GM23338 (cell line): ENCODE measurements around the gene PLIN5. TPM values are rescaled to one million over a fixed set of nuclear protein-coding genes. Genes with fewer than 3 reads are reported as not detected.

Experiments
- ATAC-seq: fragments of 200-7000 bp; cut with Tn5 transposase; 3 replicates; pipeline ENCODE4 v1.9.1; 2020
- DNase-seq: peaks from one replicate; pipeline ENCODE4 v3.0.0-alpha.2; 2015; ENCODE audit warnings: low spot score
- H2AFZ ChIP-seq: fragments of 200-600 bp; sonication (generic); 2 replicates; pipeline ENCODE4 v1.8.0; 2016; ENCODE audit warnings: antibody characterized with exemption, mild to moderate bottlenecking, moderate library complexity
- H3F3A ChIP-seq: fragments of 200-600 bp; sonication (generic); replicated peaks from 2 replicates; pipeline ENCODE4 v1.8.0; 2017; ENCODE audit warnings: antibody characterized with exemption, mixed run types, low read depth
- H3K27ac ChIP-seq: fragments of 200-600 bp; sonication (generic); 2 replicates; pipeline ENCODE4 v1.6.1; 2016; ENCODE audit warnings: low read depth
- H3K27me3 ChIP-seq: fragments of 200-600 bp; sonication (generic); 2 replicates; pipeline ENCODE4 v1.8.0; 2016; ENCODE audit warnings: mild to moderate bottlenecking, mixed run types, moderate library complexity; ENCODE audit not compliant: insufficient read depth
- H3K36me3 ChIP-seq: fragments of 200-600 bp; sonication (generic); 2 replicates; pipeline ENCODE4 v1.8.0; 2016; ENCODE audit warnings: mild to moderate bottlenecking; ENCODE audit not compliant: insufficient read depth
- H3K4me1 ChIP-seq: fragments of 200-600 bp; sonication (generic); 2 replicates; pipeline ENCODE4 v1.8.0; 2016; ENCODE audit warnings: mild to moderate bottlenecking, moderate library complexity; ENCODE audit not compliant: insufficient read depth
- H3K4me2 ChIP-seq: fragments of 200-600 bp; sonication (generic); 2 replicates; pipeline ENCODE4 v1.7.1; 2017; ENCODE audit warnings: mixed run types
- H3K4me3 ChIP-seq: fragments of 200-600 bp; sonication (generic); 2 replicates; pipeline ENCODE4 v1.6.1; 2016; ENCODE audit warnings: mixed run types
- H3K79me2 ChIP-seq: fragments of 200-600 bp; sonication (generic); replicated peaks from 2 replicates; pipeline ENCODE4 v1.8.0; 2017; ENCODE audit warnings: mild to moderate bottlenecking; ENCODE audit not compliant: insufficient read depth
- H3K9me2 ChIP-seq: fragments of 200-600 bp; sonication (generic); 2 replicates; pipeline ENCODE4 v1.8.0; 2017; ENCODE audit not compliant: insufficient read depth
- H4K20me1 ChIP-seq: fragments of 200-600 bp; sonication (generic); replicated peaks from 2 replicates; pipeline ENCODE4 v1.8.0; 2017; ENCODE audit warnings: mild to moderate bottlenecking; ENCODE audit not compliant: insufficient read depth
- H3K27ac Mint-ChIP-seq: 2 replicates; pipeline ENCODE4 v1.8.0; 2020; ENCODE audit warnings: inconsistent platforms, mild to moderate bottlenecking, moderate library complexity, mixed read lengths
- H3K27me3 Mint-ChIP-seq: 3 replicates; pipeline ENCODE4 v1.8.0; 2022; ENCODE audit warnings: low read depth, mild to moderate bottlenecking, moderate library complexity, mixed read lengths, inconsistent platforms; ENCODE audit not compliant: insufficient read depth, poor library complexity
- H3K36me3 Mint-ChIP-seq: 3 replicates; pipeline ENCODE4 v1.8.0; 2021; ENCODE audit warnings: low read depth, mild to moderate bottlenecking, inconsistent platforms, moderate library complexity, mixed read lengths
- H3K4me1 Mint-ChIP-seq: 3 replicates; pipeline ENCODE4 v1.8.0; 2020; ENCODE audit warnings: mild to moderate bottlenecking, inconsistent platforms, mixed read lengths
- H3K4me3 Mint-ChIP-seq: 3 replicates; pipeline ENCODE4 v1.8.0; 2021; ENCODE audit warnings: moderate library complexity, mild to moderate bottlenecking, inconsistent platforms, mixed read lengths
- H3K9me3 Mint-ChIP-seq: 3 replicates; pipeline ENCODE4 v1.8.0; 2020; ENCODE audit warnings: moderate library complexity, mild to moderate bottlenecking, inconsistent platforms, mixed read lengths
- CREB1 ChIP-seq: fragments of 250-450 bp; sonication (Bioruptor Pico); IDR thresholded peaks from 2 replicates; pipeline ENCODE4 v1.5.0; 2020; ENCODE audit warnings: low read depth, mild to moderate bottlenecking, moderate library complexity
- CTCF ChIP-seq, 2 experiments: fragments of 200-600 bp in 1 of 2; sonication (generic) in 1 of 2; conservative IDR thresholded peaks; 2 replicates each; pipeline versions ENCODE4 v1.5.1 to v1.6.1; 2016 to 2017; ENCODE audit warnings: antibody characterized with exemption in 2 of 2, low read depth in 2 of 2, mild to moderate bottlenecking in 2 of 2, moderate library complexity in 1 of 2
- ETS1 ChIP-seq: IDR thresholded peaks from 2 replicates; pipeline ENCODE4 v1.6.1; 2016; ENCODE audit warnings: antibody characterized with exemption
- EZH2 ChIP-seq: fragments of 200-600 bp; sonication (generic); IDR thresholded peaks from one replicate; pipeline ENCODE4 v1.8.0; 2017; ENCODE audit warnings: antibody characterized with exemption, mild to moderate bottlenecking, low read depth; ENCODE audit not compliant: unreplicated experiment
- EZH2phosphoT487 ChIP-seq: fragments of 200-600 bp; sonication (generic); IDR thresholded peaks from one replicate; pipeline ENCODE4 v1.8.1; 2018; ENCODE audit warnings: antibody characterized with exemption; ENCODE audit not compliant: unreplicated experiment
- JUNB ChIP-seq: IDR thresholded peaks from one replicate; pipeline ENCODE4 v1.6.1; 2016; ENCODE audit warnings: antibody characterized with exemption; ENCODE audit not compliant: unreplicated experiment
- NANOG ChIP-seq: IDR thresholded peaks from 2 replicates; pipeline ENCODE4 v1.6.1; 2016; ENCODE audit warnings: antibody characterized with exemption, borderline replicate concordance
- POLR2AphosphoS5 ChIP-seq: IDR thresholded peaks from 2 replicates; pipeline ENCODE4 v1.6.1; 2016; ENCODE audit warnings: antibody characterized with exemption, low read depth
- STAT1 ChIP-seq: IDR thresholded peaks from one replicate; pipeline ENCODE4 v1.6.1; 2016; ENCODE audit warnings: antibody characterized with exemption; ENCODE audit not compliant: unreplicated experiment
- ZNF114 ChIP-seq: fragments of 250-450 bp; sonication (Bioruptor Pico); IDR thresholded peaks from 2 replicates; pipeline ENCODE4 v1.5.0; 2020; ENCODE audit warnings: mild to moderate bottlenecking, moderate library complexity
- ZNF331 ChIP-seq: fragments of 250-450 bp; sonication (Bioruptor Pico); IDR thresholded peaks from 2 replicates; pipeline ENCODE4 v1.5.0; 2020; ENCODE audit warnings: low read depth, mild to moderate bottlenecking, moderate library complexity
- polyA plus RNA-seq: library from polyadenylated mRNA; unstranded; fragments of >200 nt; fragmentation: Nextera tagmentation; extraction: Ambion mirVana; gene quantifications from 2 replicates; pipeline ENCODE4 v1.2.1, GENCODE V29; 2016
- total RNA-seq: library from RNA; depleted of rRNA; stranded (reverse); fragments of >200 nt; shearing (Covaris generic); gene quantifications from 2 replicates; pipeline ENCODE4 v1.2.3, GENCODE V29; 2014
- TF ChIP-seq, protein P1 (sequence below): IDR thresholded peaks from one replicate; pipeline ENCODE4 v1.6.1; 2018; ENCODE audit warnings: antibody characterized with exemption; ENCODE audit not compliant: unreplicated experiment
- TF ChIP-seq, protein P2 (sequence below): fragments of 250-450 bp; sonication (Bioruptor Pico); IDR thresholded peaks from 2 replicates; pipeline ENCODE4 v1.5.0; 2020; ENCODE audit warnings: mild to moderate bottlenecking, moderate library complexity

The PLIN5 gene
- total and polyA plus RNA-seq, 2 experiments from 2014 or later, result 1.9 to 3.5 TPM

DNA sequence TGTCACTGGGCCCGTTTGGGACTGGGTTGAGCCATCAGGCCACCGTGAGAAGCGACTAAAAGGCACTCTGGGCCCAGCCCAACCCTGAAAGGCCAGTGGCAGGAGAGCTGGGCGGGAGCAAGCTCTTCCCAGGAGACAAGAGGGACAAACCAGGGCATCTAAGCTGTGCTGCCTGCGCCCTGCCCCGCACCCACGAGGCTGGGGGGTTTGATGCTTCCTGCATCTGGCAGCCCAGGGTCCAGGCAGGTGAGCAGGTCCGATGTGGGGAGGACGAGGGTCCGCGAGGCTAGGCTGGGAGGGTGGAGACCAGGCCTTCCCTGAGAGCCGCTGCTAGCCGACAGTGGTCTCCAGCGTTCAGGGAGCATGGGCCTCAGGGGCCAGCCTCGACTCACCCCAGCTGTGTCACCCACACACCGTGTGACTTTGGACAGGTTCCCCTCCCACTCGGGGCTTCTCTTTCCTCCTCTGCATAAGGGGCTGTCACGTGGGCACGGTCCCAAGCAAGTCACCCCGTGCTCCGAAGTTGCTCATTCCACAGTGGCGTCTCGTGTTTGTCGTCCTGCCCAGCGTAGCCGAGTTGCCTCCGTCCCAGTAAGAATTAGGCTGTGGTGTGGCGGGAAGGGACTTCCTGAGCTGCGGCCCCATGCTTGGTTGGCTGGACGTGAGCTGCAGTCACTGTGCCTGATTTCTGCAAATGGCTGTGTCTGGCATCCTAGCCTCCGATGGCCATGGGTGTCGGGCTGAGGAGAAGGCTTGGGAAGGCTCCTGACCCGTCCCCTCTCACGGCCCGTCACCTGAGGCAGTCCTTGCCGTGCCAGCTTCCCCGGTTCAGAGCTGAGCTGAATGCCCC lies 32.5 kb downstream of the PLIN5 start:
- H3K36me3 Mint-ChIP-seq, result peaks cover 19% of the 10 kb centered on the region
- TF ChIP-seq CTCF (conservative IDR thresholded peaks at IDR 0.05; ENCODE audit: low read depth in 2 of 2) (no peak), POLR2AphosphoS5 (no peak), STAT1 (no peak), ZNF331 (CRISPR knock-in tag) (no peak), ZNF114 (CRISPR knock-in tag) (no peak), EZH2 (no peak), CREB1 (CRISPR knock-in tag) (no peak), NANOG (no peak), ETS1 (no peak), JUNB (no peak), EZH2phosphoT487 (no peak)
- TF ChIP-seq, protein P1, sequence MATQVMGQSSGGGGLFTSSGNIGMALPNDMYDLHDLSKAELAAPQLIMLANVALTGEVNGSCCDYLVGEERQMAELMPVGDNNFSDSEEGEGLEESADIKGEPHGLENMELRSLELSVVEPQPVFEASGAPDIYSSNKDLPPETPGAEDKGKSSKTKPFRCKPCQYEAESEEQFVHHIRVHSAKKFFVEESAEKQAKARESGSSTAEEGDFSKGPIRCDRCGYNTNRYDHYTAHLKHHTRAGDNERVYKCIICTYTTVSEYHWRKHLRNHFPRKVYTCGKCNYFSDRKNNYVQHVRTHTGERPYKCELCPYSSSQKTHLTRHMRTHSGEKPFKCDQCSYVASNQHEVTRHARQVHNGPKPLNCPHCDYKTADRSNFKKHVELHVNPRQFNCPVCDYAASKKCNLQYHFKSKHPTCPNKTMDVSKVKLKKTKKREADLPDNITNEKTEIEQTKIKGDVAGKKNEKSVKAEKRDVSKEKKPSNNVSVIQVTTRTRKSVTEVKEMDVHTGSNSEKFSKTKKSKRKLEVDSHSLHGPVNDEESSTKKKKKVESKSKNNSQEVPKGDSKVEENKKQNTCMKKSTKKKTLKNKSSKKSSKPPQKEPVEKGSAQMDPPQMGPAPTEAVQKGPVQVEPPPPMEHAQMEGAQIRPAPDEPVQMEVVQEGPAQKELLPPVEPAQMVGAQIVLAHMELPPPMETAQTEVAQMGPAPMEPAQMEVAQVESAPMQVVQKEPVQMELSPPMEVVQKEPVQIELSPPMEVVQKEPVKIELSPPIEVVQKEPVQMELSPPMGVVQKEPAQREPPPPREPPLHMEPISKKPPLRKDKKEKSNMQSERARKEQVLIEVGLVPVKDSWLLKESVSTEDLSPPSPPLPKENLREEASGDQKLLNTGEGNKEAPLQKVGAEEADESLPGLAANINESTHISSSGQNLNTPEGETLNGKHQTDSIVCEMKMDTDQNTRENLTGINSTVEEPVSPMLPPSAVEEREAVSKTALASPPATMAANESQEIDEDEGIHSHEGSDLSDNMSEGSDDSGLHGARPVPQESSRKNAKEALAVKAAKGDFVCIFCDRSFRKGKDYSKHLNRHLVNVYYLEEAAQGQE, result no peak
- TF ChIP-seq, protein P2, sequence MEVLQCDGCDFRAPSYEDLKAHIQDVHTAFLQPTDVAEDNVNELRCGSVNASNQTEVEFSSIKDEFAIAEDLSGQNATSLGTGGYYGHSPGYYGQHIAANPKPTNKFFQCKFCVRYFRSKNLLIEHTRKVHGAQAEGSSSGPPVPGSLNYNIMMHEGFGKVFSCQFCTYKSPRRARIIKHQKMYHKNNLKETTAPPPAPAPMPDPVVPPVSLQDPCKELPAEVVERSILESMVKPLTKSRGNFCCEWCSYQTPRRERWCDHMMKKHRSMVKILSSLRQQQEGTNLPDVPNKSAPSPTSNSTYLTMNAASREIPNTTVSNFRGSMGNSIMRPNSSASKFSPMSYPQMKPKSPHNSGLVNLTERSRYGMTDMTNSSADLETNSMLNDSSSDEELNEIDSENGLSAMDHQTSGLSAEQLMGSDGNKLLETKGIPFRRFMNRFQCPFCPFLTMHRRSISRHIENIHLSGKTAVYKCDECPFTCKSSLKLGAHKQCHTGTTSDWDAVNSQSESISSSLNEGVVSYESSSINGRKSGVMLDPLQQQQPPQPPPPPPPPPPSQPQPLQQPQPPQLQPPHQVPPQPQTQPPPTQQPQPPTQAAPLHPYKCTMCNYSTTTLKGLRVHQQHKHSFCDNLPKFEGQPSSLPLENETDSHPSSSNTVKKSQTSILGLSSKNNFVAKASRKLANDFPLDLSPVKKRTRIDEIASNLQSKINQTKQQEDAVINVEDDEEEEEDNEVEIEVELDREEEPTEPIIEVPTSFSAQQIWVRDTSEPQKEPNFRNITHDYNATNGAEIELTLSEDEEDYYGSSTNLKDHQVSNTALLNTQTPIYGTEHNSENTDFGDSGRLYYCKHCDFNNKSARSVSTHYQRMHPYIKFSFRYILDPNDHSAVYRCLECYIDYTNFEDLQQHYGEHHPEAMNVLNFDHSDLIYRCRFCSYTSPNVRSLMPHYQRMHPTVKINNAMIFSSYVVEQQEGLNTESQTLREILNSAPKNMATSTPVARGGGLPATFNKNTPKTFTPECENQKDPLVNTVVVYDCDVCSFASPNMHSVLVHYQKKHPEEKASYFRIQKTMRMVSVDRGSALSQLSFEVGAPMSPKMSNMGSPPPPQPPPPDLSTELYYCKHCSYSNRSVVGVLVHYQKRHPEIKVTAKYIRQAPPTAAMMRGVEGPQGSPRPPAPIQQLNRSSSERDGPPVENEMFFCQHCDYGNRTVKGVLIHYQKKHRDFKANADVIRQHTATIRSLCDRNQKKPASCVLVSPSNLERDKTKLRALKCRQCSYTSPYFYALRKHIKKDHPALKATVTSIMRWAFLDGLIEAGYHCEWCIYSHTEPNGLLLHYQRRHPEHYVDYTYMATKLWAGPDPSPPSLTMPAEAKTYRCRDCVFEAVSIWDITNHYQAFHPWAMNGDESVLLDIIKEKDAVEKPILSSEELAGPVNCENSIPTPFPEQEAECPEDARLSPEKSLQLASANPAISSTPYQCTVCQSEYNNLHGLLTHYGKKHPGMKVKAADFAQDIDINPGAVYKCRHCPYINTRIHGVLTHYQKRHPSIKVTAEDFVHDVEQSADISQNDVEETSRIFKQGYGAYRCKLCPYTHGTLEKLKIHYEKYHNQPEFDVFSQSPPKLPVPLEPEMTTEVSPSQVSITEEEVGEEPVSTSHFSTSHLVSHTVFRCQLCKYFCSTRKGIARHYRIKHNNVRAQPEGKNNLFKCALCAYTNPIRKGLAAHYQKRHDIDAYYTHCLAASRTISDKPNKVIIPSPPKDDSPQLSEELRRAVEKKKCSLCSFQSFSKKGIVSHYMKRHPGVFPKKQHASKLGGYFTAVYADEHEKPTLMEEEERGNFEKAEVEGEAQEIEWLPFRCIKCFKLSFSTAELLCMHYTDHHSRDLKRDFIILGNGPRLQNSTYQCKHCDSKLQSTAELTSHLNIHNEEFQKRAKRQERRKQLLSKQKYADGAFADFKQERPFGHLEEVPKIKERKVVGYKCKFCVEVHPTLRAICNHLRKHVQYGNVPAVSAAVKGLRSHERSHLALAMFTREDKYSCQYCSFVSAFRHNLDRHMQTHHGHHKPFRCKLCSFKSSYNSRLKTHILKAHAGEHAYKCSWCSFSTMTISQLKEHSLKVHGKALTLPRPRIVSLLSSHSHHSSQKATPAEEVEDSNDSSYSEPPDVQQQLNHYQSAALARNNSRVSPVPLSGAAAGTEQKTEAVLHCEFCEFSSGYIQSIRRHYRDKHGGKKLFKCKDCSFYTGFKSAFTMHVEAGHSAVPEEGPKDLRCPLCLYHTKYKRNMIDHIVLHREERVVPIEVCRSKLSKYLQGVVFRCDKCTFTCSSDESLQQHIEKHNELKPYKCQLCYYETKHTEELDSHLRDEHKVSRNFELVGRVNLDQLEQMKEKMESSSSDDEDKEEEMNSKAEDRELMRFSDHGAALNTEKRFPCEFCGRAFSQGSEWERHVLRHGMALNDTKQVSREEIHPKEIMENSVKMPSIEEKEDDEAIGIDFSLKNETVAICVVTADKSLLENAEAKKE (CRISPR knock-in tag), result no peak
- no peak overlapping the region for H3K27ac ChIP-seq

More for the DNA sequence above, 32.5 kb downstream of the PLIN5 start:
- Histone ChIP-seq H3K36me3 (peaks cover 5% of the 10 kb centered on the region; the same call in 1 of the 2 replicates), H3F3A (no peaks in the 10 kb centered on the region), H3K4me1 (no peaks in the 10 kb centered on the region), H2AFZ (no peak overlapping the region), H3K4me3 (no peak overlapping the region), H3K4me2 (no peak overlapping the region), H3K9me2 (no peaks in the 10 kb centered on the region), H4K20me1 (no peaks in the 10 kb centered on the region; the same call in none of the 2 replicates), H3K27me3 (no peaks in the 10 kb centered on the region), H3K79me2 (no peaks in the 10 kb centered on the region)
- DNase-seq, result no peak
- peaks cover 14% of the 10 kb centered on the region for H3K27me3 Mint-ChIP-seq
- no peak overlapping the region for H3K27ac Mint-ChIP-seq
- H3K4me3 Mint-ChIP-seq, result no peak overlapping the region
- no peaks in the 10 kb centered on the region for H3K9me3 Mint-ChIP-seq
- ATAC-seq, result no peak
- H3K4me1 Mint-ChIP-seq, result no peaks in the 10 kb centered on the region
